GM23338 (cell line): ENCODE results near the gene SH2D5.

ENCODE experiments used
- EZH2 ChIP-seq: fragments of 200-600 bp; sonication (generic); IDR thresholded peaks from one replicate; pipeline ENCODE4 v1.8.0; 2017; ENCODE audit warnings: antibody characterized with exemption, mild to moderate bottlenecking, low read depth; ENCODE audit not compliant: unreplicated experiment
- TF ChIP-seq, protein P1 (sequence below): IDR thresholded peaks from one replicate; pipeline ENCODE4 v1.6.1; 2018; ENCODE audit warnings: antibody characterized with exemption; ENCODE audit not compliant: unreplicated experiment
- TF ChIP-seq, protein P2 (sequence below), 2 experiments: fragments of 200-600 bp in 1 of 2; sonication (generic) in 1 of 2; conservative IDR thresholded peaks; 2 replicates each; pipeline versions ENCODE4 v1.5.1 to v1.6.1; 2016 to 2017; ENCODE audit warnings: antibody characterized with exemption in 2 of 2, low read depth in 2 of 2, mild to moderate bottlenecking in 2 of 2, moderate library complexity in 1 of 2

DNA sequence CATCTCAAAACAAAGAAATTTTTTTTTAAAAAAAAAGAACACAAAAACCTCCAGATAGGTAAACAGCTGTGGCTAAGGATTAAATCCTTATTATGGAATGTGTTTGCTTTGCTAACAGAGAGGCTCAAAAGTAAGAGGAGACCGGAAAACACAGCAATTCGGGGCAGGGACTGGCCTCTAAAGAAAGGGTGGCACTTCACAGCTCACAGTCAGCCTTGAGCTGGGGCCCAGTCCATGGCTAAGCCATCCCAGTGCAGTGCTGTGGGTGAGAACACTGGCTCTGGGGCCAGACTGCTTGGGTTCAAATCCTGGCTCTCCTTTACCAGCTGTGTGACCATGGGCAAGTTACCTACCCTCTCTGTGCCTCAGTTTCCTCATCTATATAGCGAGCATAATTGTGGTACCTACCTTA lies 42.9 kb downstream of the SH2D5 start:
- TF ChIP-seq, protein P1, sequence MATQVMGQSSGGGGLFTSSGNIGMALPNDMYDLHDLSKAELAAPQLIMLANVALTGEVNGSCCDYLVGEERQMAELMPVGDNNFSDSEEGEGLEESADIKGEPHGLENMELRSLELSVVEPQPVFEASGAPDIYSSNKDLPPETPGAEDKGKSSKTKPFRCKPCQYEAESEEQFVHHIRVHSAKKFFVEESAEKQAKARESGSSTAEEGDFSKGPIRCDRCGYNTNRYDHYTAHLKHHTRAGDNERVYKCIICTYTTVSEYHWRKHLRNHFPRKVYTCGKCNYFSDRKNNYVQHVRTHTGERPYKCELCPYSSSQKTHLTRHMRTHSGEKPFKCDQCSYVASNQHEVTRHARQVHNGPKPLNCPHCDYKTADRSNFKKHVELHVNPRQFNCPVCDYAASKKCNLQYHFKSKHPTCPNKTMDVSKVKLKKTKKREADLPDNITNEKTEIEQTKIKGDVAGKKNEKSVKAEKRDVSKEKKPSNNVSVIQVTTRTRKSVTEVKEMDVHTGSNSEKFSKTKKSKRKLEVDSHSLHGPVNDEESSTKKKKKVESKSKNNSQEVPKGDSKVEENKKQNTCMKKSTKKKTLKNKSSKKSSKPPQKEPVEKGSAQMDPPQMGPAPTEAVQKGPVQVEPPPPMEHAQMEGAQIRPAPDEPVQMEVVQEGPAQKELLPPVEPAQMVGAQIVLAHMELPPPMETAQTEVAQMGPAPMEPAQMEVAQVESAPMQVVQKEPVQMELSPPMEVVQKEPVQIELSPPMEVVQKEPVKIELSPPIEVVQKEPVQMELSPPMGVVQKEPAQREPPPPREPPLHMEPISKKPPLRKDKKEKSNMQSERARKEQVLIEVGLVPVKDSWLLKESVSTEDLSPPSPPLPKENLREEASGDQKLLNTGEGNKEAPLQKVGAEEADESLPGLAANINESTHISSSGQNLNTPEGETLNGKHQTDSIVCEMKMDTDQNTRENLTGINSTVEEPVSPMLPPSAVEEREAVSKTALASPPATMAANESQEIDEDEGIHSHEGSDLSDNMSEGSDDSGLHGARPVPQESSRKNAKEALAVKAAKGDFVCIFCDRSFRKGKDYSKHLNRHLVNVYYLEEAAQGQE = no peak
- TF ChIP-seq, protein P2, sequence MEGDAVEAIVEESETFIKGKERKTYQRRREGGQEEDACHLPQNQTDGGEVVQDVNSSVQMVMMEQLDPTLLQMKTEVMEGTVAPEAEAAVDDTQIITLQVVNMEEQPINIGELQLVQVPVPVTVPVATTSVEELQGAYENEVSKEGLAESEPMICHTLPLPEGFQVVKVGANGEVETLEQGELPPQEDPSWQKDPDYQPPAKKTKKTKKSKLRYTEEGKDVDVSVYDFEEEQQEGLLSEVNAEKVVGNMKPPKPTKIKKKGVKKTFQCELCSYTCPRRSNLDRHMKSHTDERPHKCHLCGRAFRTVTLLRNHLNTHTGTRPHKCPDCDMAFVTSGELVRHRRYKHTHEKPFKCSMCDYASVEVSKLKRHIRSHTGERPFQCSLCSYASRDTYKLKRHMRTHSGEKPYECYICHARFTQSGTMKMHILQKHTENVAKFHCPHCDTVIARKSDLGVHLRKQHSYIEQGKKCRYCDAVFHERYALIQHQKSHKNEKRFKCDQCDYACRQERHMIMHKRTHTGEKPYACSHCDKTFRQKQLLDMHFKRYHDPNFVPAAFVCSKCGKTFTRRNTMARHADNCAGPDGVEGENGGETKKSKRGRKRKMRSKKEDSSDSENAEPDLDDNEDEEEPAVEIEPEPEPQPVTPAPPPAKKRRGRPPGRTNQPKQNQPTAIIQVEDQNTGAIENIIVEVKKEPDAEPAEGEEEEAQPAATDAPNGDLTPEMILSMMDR (conservative IDR thresholded peaks at IDR 0.05; ENCODE audit: low read depth in 2 of 2) = no peak
- no peak for TF ChIP-seq EZH2
